ENCODE results near the gene STIMATE. TPM values are rescaled to one million over a fixed set of nuclear protein-coding genes. Genes with fewer than 3 reads are reported as not detected.

Gene STIMATE
- total RNA-seq, 1 donor from 2014 or later, result 12.1 TPM

GRCh38 chr3:52833202-52833601, 64.1 kb downstream of the STIMATE start:
- Histone ChIP-seq H3K79me2 (ENCODE audit: insufficient read depth, low read length) (no peaks in the 10 kb centered on the region), H3K9ac (ENCODE audit: low read length) (no peak overlapping the region), H3K4me2 (ENCODE audit: low read length) (no peak overlapping the region), H3K4me3 (ENCODE audit: insufficient read depth, low read depth, low read length) (no peak overlapping the region), H3K27ac (ENCODE audit: low read depth, low read length) (no peak overlapping the region), H3K4me1 (ENCODE audit: insufficient read depth, low read length) (peaks cover 17% of the 10 kb centered on the region), H3K36me3 (ENCODE audit: insufficient read depth, low read length) (no peaks in the 10 kb centered on the region), H2AFZ (ENCODE audit: low read depth, low read length) (no peak overlapping the region), H3K27me3 (ENCODE audit: insufficient read depth, low read length) (no peaks in the 10 kb centered on the region), H4K20me1 (ENCODE audit: insufficient read depth, low read length) (peaks cover 16% of the 10 kb centered on the region), H3K9me3 (ENCODE audit: insufficient read depth, low read depth, low read length) (no peaks in the 10 kb centered on the region)
- peaks cover 11% of the 10 kb centered on the region for H3K27me3 Mint-ChIP-seq (ENCODE audit: low read depth, unreplicated experiment)
- H3K4me1 Mint-ChIP-seq (ENCODE audit: low read depth, unreplicated experiment), result peaks cover 15% of the 10 kb centered on the region
- TF ChIP-seq EZH2 (IDR thresholded peaks at IDR 0.05; ENCODE audit: insufficient read depth, low read length) (no peak), CTCF (IDR thresholded peaks at IDR 0.05; ENCODE audit: insufficient read depth, low read depth, low read length) (no peak)
- DNase-seq (ENCODE audit: low read depth), result no peak
- H3K4me3 Mint-ChIP-seq (ENCODE audit: unreplicated experiment), result no peak overlapping the region
- no peaks in the 10 kb centered on the region for H3K9me3 Mint-ChIP-seq (ENCODE audit: unreplicated experiment)
- peaks cover 10% of the 10 kb centered on the region for H3K36me3 Mint-ChIP-seq (ENCODE audit: low read depth, unreplicated experiment)
- no peak for FAIRE-seq
- H3K27ac Mint-ChIP-seq (ENCODE audit: unreplicated experiment), result no peak overlapping the region

- Histone ChIP-seq H2AFZ (ENCODE audit: low read depth, low read length) (no peak overlapping the region), H3K4me1 (ENCODE audit: insufficient read depth, low read length) (peaks cover 19% of the 10 kb centered on the region), H3K9me3 (ENCODE audit: insufficient read depth, low read depth, low read length) (no peaks in the 10 kb centered on the region), H4K20me1 (ENCODE audit: insufficient read depth, low read length) (peaks cover 16% of the 10 kb centered on the region), H3K79me2 (ENCODE audit: insufficient read depth, low read length) (no peaks in the 10 kb centered on the region), H3K4me2 (ENCODE audit: low read length) (peak overlapping the region; percentile 56), H3K36me3 (ENCODE audit: insufficient read depth, low read length) (no peaks in the 10 kb centered on the region), H3K27me3 (ENCODE audit: insufficient read depth, low read length) (no peaks in the 10 kb centered on the region), H3K4me3 (ENCODE audit: insufficient read depth, low read depth, low read length) (no peak overlapping the region), H3K27ac (ENCODE audit: low read depth, low read length) (no peak overlapping the region), H3K9ac (ENCODE audit: low read length) (no peak overlapping the region)
- H3K36me3 Mint-ChIP-seq (ENCODE audit: low read depth, unreplicated experiment), result peaks cover 6% of the 10 kb centered on the region
- peaks cover 13% of the 10 kb centered on the region for H3K27me3 Mint-ChIP-seq (ENCODE audit: low read depth, unreplicated experiment)
- no peak overlapping the region for H3K27ac Mint-ChIP-seq (ENCODE audit: unreplicated experiment)
- no peak for TF ChIP-seq CTCF (IDR thresholded peaks at IDR 0.05; ENCODE audit: insufficient read depth, low read depth, low read length)
- no peaks in the 10 kb centered on the region for H3K9me3 Mint-ChIP-seq (ENCODE audit: unreplicated experiment)
- H3K4me3 Mint-ChIP-seq (ENCODE audit: unreplicated experiment), result no peak overlapping the region
- FAIRE-seq (peak; percentile 50), DNase-seq (ENCODE audit: low read depth) (peak; percentile 61)
- peaks cover 19% of the 10 kb centered on the region for H3K4me1 Mint-ChIP-seq (ENCODE audit: low read depth, unreplicated experiment)
These were observed 65.6 kb downstream of the STIMATE start for GRCh38 chr3:52831500-52832301.
